Mesendoderm (in vitro differentiated cells): ENCODE measurements around the gene CYSLTR2.

Experiments used
- DNase-seq: peaks from one replicate; pipeline ENCODE4 v3.0.0; 2013
- H2AK5ac ChIP-seq: 2 replicates; pipeline ENCODE4 v1.6.1; 2013; ENCODE audit warnings: low read length, inconsistent platforms
- H2BK120ac ChIP-seq: 2 replicates; pipeline ENCODE4 v1.6.1; 2013; ENCODE audit warnings: low read depth, mild to moderate bottlenecking, low read length, moderate library complexity, mixed read lengths
- H2BK15ac ChIP-seq: replicated peaks from 2 replicates; pipeline ENCODE4 v1.6.1; 2013; ENCODE audit warnings: low read depth, mild to moderate bottlenecking, moderate library complexity
- H2BK5ac ChIP-seq: 2 replicates; pipeline ENCODE4 v1.6.1; 2013; ENCODE audit warnings: low read length, inconsistent platforms
- H3K18ac ChIP-seq: 2 replicates; pipeline ENCODE4 v1.6.1; 2013; ENCODE audit warnings: mild to moderate bottlenecking, low read length, mixed read lengths
- H3K23ac ChIP-seq: one replicate; pipeline ENCODE4 v1.6.1; 2013; ENCODE audit warnings: low read length
- H3K27ac ChIP-seq: 2 replicates; pipeline ENCODE4 v1.5.1; 2013; ENCODE audit warnings: low read depth, mild to moderate bottlenecking, inconsistent platforms, low read length, moderate library complexity
- H3K27me3 ChIP-seq: 2 replicates; pipeline ENCODE4 v1.6.1; 2013; ENCODE audit warnings: low read length, control low read depth, mild to moderate bottlenecking, inconsistent platforms; ENCODE audit not compliant: insufficient read depth, poor library complexity
- H3K36me3 ChIP-seq: 2 replicates; pipeline ENCODE4 v1.6.1; 2013; ENCODE audit warnings: low read length, inconsistent platforms; ENCODE audit not compliant: control insufficient read depth, insufficient read depth
- H3K4ac ChIP-seq: one replicate; pipeline ENCODE4 v1.6.1; 2013; ENCODE audit warnings: low read depth, mild to moderate bottlenecking, low read length, moderate library complexity
- H3K4me1 ChIP-seq: 2 replicates; pipeline ENCODE4 v1.6.1; 2013; ENCODE audit warnings: low read depth, low read length, inconsistent platforms; ENCODE audit not compliant: control insufficient read depth
- H3K4me2 ChIP-seq: 2 replicates; pipeline ENCODE4 v1.6.1; 2013; ENCODE audit warnings: low read length
- H3K4me3 ChIP-seq: 2 replicates; pipeline ENCODE4 v1.5.1; 2013; ENCODE audit warnings: mild to moderate bottlenecking, low read length
- H3K56ac ChIP-seq: one replicate; pipeline ENCODE4 v1.6.1; 2013; ENCODE audit warnings: low read length
- H3K79me1 ChIP-seq: 2 replicates; pipeline ENCODE4 v1.6.1; 2013; ENCODE audit warnings: low read length, inconsistent platforms
- H3K79me2 ChIP-seq: 2 replicates; pipeline ENCODE4 v1.6.1; 2013; ENCODE audit warnings: mild to moderate bottlenecking, low read length; ENCODE audit not compliant: control insufficient read depth, insufficient read depth
- H3K9ac ChIP-seq: 2 replicates; pipeline ENCODE4 v1.6.1; 2013; ENCODE audit warnings: low read length, inconsistent platforms
- H4K5ac ChIP-seq: one replicate; pipeline ENCODE4 v1.6.1; 2013; ENCODE audit warnings: low read length
- H4K8ac ChIP-seq: one replicate; pipeline ENCODE4 v1.6.1; 2013; ENCODE audit warnings: low read depth, mild to moderate bottlenecking, control low read depth, low read length, moderate library complexity
- WGBS: extraction: QIAGEN DNeasy Blood & Tissue Kit; methylation state at CpG from one replicate; pipeline ENCODE4 v1.1.7; 2013; ENCODE audit warnings: low lambda C conversion rate, missing lambda C conversion rate; ENCODE audit not compliant: insufficient coverage; ENCODE audit errors: extremely low coverage; 5-methylcytosine and 5-hydroxymethylcytosine counted together

CYSLTR2 gene

GRCh38 chr13:48733739-48734335 is 80.1 kb downstream of the CYSLTR2 start:
- no peaks in the 10 kb centered on the region for H3K27me3 ChIP-seq
- DNase-seq: no peak
- no CpG with 5 or more reads among the region's 5 CpGs for WGBS
- no peak overlapping the region for H3K27ac ChIP-seq
- no peak overlapping the region for H3K23ac ChIP-seq
- no peaks in the 10 kb centered on the region for H3K79me2 ChIP-seq
- H3K4me3 ChIP-seq: no peak overlapping the region
- no peaks in the 10 kb centered on the region for H3K36me3 ChIP-seq
- no peak overlapping the region for H4K5ac ChIP-seq
- H3K79me1 ChIP-seq: no peaks in the 10 kb centered on the region
- H2BK120ac ChIP-seq: no peak overlapping the region
- no peak overlapping the region for H2BK5ac ChIP-seq
- no peak overlapping the region for H2BK15ac ChIP-seq
- no peak overlapping the region for H3K18ac ChIP-seq
- no peak overlapping the region for H2AK5ac ChIP-seq
- H4K8ac ChIP-seq: no peak overlapping the region
- H3K9ac ChIP-seq: no peak overlapping the region
- H3K4me1 ChIP-seq: no peaks in the 10 kb centered on the region
- H3K56ac ChIP-seq: no peak overlapping the region
- no peak overlapping the region for H3K4me2 ChIP-seq
- H3K4ac ChIP-seq: no peak overlapping the region

DNA sequence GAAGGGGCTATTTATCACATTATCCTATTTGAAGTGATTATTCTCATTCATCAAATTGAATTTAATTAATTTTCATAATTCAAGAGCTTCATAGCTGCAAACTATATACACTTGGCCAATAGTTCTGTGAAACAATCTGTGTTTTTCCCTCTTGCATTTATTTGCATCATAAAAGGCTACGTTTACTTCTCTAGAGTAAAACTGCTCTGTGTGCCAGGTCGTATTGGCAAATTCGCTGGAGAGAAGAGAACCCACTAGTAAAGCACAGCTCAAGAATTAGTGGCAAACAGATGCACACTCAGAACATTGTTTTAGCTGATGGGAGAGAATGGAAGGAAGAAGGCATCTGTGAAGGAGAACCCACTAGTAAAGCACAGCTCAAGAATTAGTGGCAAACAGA is 81.8 kb downstream of the CYSLTR2 start:
- no peak overlapping the region for H3K18ac ChIP-seq
- H3K4me3 ChIP-seq: no peak overlapping the region
- H3K36me3 ChIP-seq: no peaks in the 10 kb centered on the region
- H3K56ac ChIP-seq: no peak overlapping the region
- H3K9ac ChIP-seq: no peak overlapping the region
- no peaks in the 10 kb centered on the region for H3K27me3 ChIP-seq
- no peak overlapping the region for H4K8ac ChIP-seq
- DNase-seq: no peak
- H3K4me2 ChIP-seq: no peak overlapping the region
- H2BK5ac ChIP-seq: no peak overlapping the region
- no peak overlapping the region for H3K27ac ChIP-seq
- no CpG with 5 or more reads among the region's 3 CpGs for WGBS
- no peak overlapping the region for H2BK120ac ChIP-seq
- H3K23ac ChIP-seq: no peak overlapping the region
- no peaks in the 10 kb centered on the region for H3K4me1 ChIP-seq
- H3K79me1 ChIP-seq: no peaks in the 10 kb centered on the region
- no peak overlapping the region for H3K4ac ChIP-seq
- H3K79me2 ChIP-seq: no peaks in the 10 kb centered on the region
- no peak overlapping the region for H2BK15ac ChIP-seq
- no peak overlapping the region for H2AK5ac ChIP-seq
- no peak overlapping the region for H4K5ac ChIP-seq

DNA sequence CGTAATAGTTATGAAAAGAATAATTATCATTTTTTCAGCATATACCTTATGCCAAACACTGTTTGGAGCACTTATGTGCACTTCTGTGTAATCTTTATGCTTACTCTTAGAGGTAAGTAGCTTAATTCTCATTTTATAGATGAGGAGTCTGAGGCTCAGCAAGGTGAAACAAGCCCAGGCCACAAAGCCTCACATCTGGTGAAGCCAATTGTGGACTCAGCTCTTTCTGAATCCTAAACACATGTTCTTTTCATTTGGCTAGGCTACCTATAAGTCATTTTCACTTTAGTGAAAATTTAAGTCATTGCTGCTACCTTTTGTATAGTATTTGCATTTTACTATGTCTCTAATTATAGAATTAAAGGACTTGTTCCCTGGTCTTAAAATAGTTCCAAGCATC is 84.0 kb downstream of the CYSLTR2 start:
- no peak overlapping the region for H4K8ac ChIP-seq
- H3K36me3 ChIP-seq: no peaks in the 10 kb centered on the region
- H3K4me1 ChIP-seq: no peaks in the 10 kb centered on the region
- no peak overlapping the region for H3K56ac ChIP-seq
- H3K9ac ChIP-seq: no peak overlapping the region
- no peak overlapping the region for H4K5ac ChIP-seq
- no peak overlapping the region for H2AK5ac ChIP-seq
- H3K79me1 ChIP-seq: no peaks in the 10 kb centered on the region
- H3K4me3 ChIP-seq: no peak overlapping the region
- no peak overlapping the region for H3K23ac ChIP-seq
- H3K4me2 ChIP-seq: no peak overlapping the region
- no peak for DNase-seq
- H2BK15ac ChIP-seq: no peak overlapping the region
- WGBS: no CpG with 5 or more reads among the region's 1 CpG
- no peak overlapping the region for H3K4ac ChIP-seq
- H2BK120ac ChIP-seq: no peak overlapping the region
- no peak overlapping the region for H3K18ac ChIP-seq
- H3K79me2 ChIP-seq: no peaks in the 10 kb centered on the region
- no peak overlapping the region for H2BK5ac ChIP-seq
- H3K27ac ChIP-seq: no peak overlapping the region
- H3K27me3 ChIP-seq: no peaks in the 10 kb centered on the region

GRCh38 chr13:48738311-48738710 is 84.6 kb downstream of the CYSLTR2 start:
- WGBS: no CpG with 5 or more reads among the region's 6 CpGs
- Histone ChIP-seq H3K36me3 (no peaks in the 10 kb centered on the region), H3K79me2 (no peaks in the 10 kb centered on the region), H3K18ac (no peak overlapping the region), H3K79me1 (no peaks in the 10 kb centered on the region), H3K27me3 (no peaks in the 10 kb centered on the region), H2BK5ac (no peak overlapping the region), H2BK120ac (no peak overlapping the region), H4K8ac (no peak overlapping the region), H3K4ac (no peak overlapping the region), H2AK5ac (no peak overlapping the region), H3K56ac (no peak overlapping the region), H3K23ac (no peak overlapping the region), H3K4me1 (no peaks in the 10 kb centered on the region), H3K4me3 (no peak overlapping the region), H3K9ac (no peak overlapping the region), H2BK15ac (no peak overlapping the region), H3K27ac (no peak overlapping the region), H4K5ac (no peak overlapping the region), H3K4me2 (no peak overlapping the region)
- DNase-seq: no peak

DNA sequence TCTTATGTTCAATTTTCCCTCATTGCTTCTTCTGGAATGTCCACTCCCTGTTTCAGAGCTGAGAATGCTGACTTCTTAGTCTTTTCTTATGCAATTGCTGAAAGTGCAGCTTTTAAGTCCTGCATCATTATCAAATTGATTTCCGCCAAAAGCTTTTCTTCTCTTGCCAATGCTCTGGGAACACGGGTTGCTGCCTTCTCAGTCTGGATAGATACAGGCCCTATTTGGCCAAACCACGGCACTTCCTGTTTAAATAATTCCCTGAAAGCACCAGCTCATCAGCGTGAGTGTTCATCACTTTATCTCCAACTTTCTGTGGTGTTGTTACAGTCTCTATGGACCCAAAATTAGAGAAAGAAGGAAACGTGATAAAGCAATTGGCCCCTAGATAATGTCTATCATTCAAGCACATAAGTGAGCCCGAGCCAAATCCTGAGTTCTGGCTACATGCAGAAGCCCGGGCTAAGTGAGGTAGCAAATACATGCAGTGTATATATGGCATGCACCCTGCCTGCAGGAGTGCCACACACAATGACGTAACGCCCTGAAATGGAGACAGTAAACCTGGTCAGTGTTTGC is 85.7 kb downstream of the CYSLTR2 start:
- no peaks in the 10 kb centered on the region for H3K4me1 ChIP-seq
- H2BK120ac ChIP-seq: no peak overlapping the region
- no peak overlapping the region for H2BK5ac ChIP-seq
- no peaks in the 10 kb centered on the region for H3K36me3 ChIP-seq
- H4K5ac ChIP-seq: no peak overlapping the region
- no peak overlapping the region for H3K27ac ChIP-seq
- no peak overlapping the region for H3K23ac ChIP-seq
- no peak overlapping the region for H3K4ac ChIP-seq
- WGBS: no CpG with 5 or more reads among the region's 9 CpGs
- no peak overlapping the region for H3K56ac ChIP-seq
- H2AK5ac ChIP-seq: no peak overlapping the region
- H3K79me1 ChIP-seq: no peaks in the 10 kb centered on the region
- H3K18ac ChIP-seq: no peak overlapping the region
- H3K9ac ChIP-seq: no peak overlapping the region
- DNase-seq: no peak
- H4K8ac ChIP-seq: no peak overlapping the region
- H3K4me3 ChIP-seq: no peak overlapping the region
- H2BK15ac ChIP-seq: no peak overlapping the region
- H3K27me3 ChIP-seq: no peaks in the 10 kb centered on the region
- H3K79me2 ChIP-seq: no peaks in the 10 kb centered on the region
- H3K4me2 ChIP-seq: no peak overlapping the region

DNA sequence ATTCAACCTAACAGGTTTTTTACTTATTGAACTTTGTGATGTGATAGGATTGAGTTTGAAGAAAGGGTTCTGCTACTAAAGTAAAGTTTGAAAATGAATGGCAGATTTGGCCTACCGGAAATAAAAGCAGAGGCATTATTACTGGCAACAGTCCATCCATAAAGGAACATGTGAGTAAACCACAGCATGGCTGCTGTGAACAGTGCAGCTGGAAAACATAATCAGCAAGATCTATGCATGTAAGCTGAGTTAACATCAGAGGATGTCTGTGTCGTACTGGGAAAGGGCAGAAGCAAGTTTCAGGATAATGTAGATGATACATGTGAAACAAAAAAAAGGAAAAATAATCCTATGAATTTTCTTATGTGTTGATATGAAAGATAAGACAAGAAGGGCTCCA is 87.6 kb downstream of the CYSLTR2 start:
- H3K9ac ChIP-seq: no peak overlapping the region
- H2BK120ac ChIP-seq: no peak overlapping the region
- no peak overlapping the region for H2BK15ac ChIP-seq
- H2AK5ac ChIP-seq: no peak overlapping the region
- no peak overlapping the region for H3K56ac ChIP-seq
- DNase-seq: no peak
- no peak overlapping the region for H4K5ac ChIP-seq
- no peaks in the 10 kb centered on the region for H3K36me3 ChIP-seq
- no peak overlapping the region for H3K4me3 ChIP-seq
- no peak overlapping the region for H2BK5ac ChIP-seq
- no peaks in the 10 kb centered on the region for H3K79me2 ChIP-seq
- no CpG with 5 or more reads among the region's 2 CpGs for WGBS
- no peak overlapping the region for H3K4me2 ChIP-seq
- no peak overlapping the region for H3K18ac ChIP-seq
- no peak overlapping the region for H3K4ac ChIP-seq
- H3K27ac ChIP-seq: no peak overlapping the region
- no peaks in the 10 kb centered on the region for H3K79me1 ChIP-seq
- no peaks in the 10 kb centered on the region for H3K4me1 ChIP-seq
- H3K27me3 ChIP-seq: no peaks in the 10 kb centered on the region
- no peak overlapping the region for H4K8ac ChIP-seq
- no peak overlapping the region for H3K23ac ChIP-seq
